HG02840 (cell line): ENCODE measurements around the gene CRISP1.
A peak's percentile ranks its signal among the peaks of the same experiment; 100 is the strongest.
"Not testable (repeated sequence)": the region's sequence is repeated elsewhere in the genome, so short reads cannot be mapped to it uniquely, and the experiment has no call there.

Experiments used
- ATAC-seq: cut with Tn5 transposase; IDR thresholded peaks from one replicate; pipeline ENCODE4 v1.9.1; 2021; ENCODE audit warnings: mild to moderate bottlenecking, moderate library complexity, moderate number of reproducible peaks; ENCODE audit not compliant: unreplicated experiment, low FRiP score

The CRISP1 gene

GRCh38 chr6:49841424-49841823, 24.9 kb downstream of the CRISP1 start:
- no peak for ATAC-seq

GRCh38 chr6:49839957-49840356, 26.4 kb downstream of the CRISP1 start:
- ATAC-seq: no peak

GRCh38 chr6:49839162-49839561, 27.2 kb downstream of the CRISP1 start:
- no peak for ATAC-seq

GRCh38 chr6:49835140-49835539, 31.2 kb downstream of the CRISP1 start:
- ATAC-seq: no peak

GRCh38 chr6:49833386-49833785, 32.9 kb downstream of the CRISP1 start:
- ATAC-seq: no peak

- peak; percentile 99 for ATAC-seq
Observed at GRCh38 chr6:49826743-49827406, 39.5 kb downstream of the CRISP1 start.

- ATAC-seq: no peak
Observed at GRCh38 chr6:49815166-49815565, 51.2 kb downstream of the CRISP1 start.

GRCh38 chr6:49813248-49813647, 53.1 kb downstream of the CRISP1 start:
- no peak for ATAC-seq

- ATAC-seq: no peak
Observed at GRCh38 chr6:49806145-49806544, 60.2 kb downstream of the CRISP1 start.

- no peak for ATAC-seq
Observed at GRCh38 chr6:49805246-49805645, 61.1 kb downstream of the CRISP1 start.

GRCh38 chr6:49801525-49801924, 64.8 kb downstream of the CRISP1 start:
- no peak for ATAC-seq

GRCh38 chr6:49799090-49799489, 67.2 kb downstream of the CRISP1 start:
- ATAC-seq: no peak

- not testable (repeated sequence) for ATAC-seq
Observed at GRCh38 chr6:49796842-49797455, 69.4 kb downstream of the CRISP1 start.

GRCh38 chr6:49790341-49790740, 76.0 kb downstream of the CRISP1 start:
- no peak for ATAC-seq

GRCh38 chr6:49787176-49787575, 79.2 kb downstream of the CRISP1 start, which contains the start of gene PGK2:
Gene PGK2, minus strand, starts transcription at chr6:49787285. Its CDS starts 98 bp downstream, at chr6:49787187.
- no peak for ATAC-seq

- no peak for ATAC-seq
Observed at GRCh38 chr6:49784272-49784671, 82.1 kb downstream of the CRISP1 start.
